Heart left ventricle (tissue), 13 donors: Measurements from ENCODE around the gene KLHL29.

Experiments
- CTCF ChIP-seq, 12 donors: fragments of 200-600 bp; sonication (generic) in 4 of 12; IDR thresholded peaks; one replicate each; pipeline versions ENCODE4 v1.5.0 to v1.8.0; 2018 to 2022; ENCODE audit warnings: antibody characterized with exemption in 12 of 12, mild to moderate bottlenecking in 5 of 12
- POLR2A ChIP-seq, 2 donors: fragments of 450-650 bp; IDR thresholded peaks; one replicate each; pipeline ENCODE4 v1.6.1; 2017; ENCODE audit warnings: antibody characterized with exemption in 2 of 2, mild to moderate bottlenecking in 2 of 2, moderate library complexity in 2 of 2
- donor health status: ischemic (EF 13 %, LVEDD 7.1; RV severe dilation, severe dysfunction).
- donor health status: DM: no; HTN: yes; CAD: no.
- donor health status: DM: no; HTN: no; CAD: no.
- donor health status: ischemic (EF 25% LVEDD 6.9; RV normal size, moderate dysfunction).
- donor health status: ischemic (EF 25% LVEDD 5.7; RV mildly dilated, moderate dysfunction).
- donor health status: ischemic (EF 35%, LVEDD 5.7; RV mildly dilated, moderate dysfunction).
- donor health status: nonischemic (EF 11% LVEDD 7.7; RV severe dilation, severe dysfunction).
- donor health status: DM: yes; HTN: yes; CAD: no.
- donor health status: PGD.
- donor health status: ischemic (EF 29% LVEDD 5.4; RV normal size, mild dysfunction).
- donor health status: nonischemic (EF 23%, LVEDD 6.1; RV moderate dilation, normal function).

DNA sequence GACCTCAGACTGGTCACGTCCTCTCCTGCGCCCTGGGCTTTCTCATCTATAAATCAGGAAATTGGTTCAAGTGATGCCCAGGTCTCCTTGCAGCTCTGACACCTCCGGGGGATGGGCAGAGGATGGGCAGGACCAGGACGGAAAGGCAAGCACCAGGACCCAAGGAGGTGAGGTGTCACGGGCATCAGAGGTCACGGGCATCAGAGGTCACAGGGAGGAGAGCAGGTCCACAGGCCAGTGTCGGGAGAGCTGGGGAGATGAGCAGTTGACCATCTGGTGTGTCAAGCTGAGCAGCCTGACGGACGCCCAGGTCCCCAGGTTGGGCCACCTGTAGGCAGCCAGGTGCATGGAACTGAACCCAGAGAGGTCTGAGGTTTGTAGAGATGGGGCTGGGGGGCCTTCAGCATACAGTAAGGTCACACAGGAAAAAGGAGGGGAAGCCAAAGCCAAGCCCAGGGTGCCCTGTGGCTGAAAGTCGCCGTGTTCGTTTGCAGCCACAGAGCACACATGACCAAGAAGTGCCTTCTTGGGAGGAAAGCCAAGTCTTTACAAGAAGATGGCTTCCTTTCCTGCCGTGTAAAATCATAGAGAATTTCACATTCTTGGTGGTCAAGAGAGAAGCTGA, 301.5 kb downstream of the KLHL29 start:
- TF ChIP-seq CTCF (IDR thresholded peaks at IDR 0.05) (no peak), POLR2A (IDR thresholded peaks at IDR 0.05) (no peak)
